GM21515 (cell line): ENCODE results near the gene PIAS1.
A peak's percentile ranks its signal among the peaks of the same experiment; 100 is the strongest.
"Not testable (repeated sequence)": the region's sequence is repeated elsewhere in the genome, so short reads cannot be mapped to it uniquely, and the experiment has no call there.

Experiments used
- ATAC-seq: cut with Tn5 transposase; IDR thresholded peaks from one replicate; pipeline ENCODE4 v1.9.1; 2021; ENCODE audit not compliant: unreplicated experiment

The PIAS1 gene

DNA sequence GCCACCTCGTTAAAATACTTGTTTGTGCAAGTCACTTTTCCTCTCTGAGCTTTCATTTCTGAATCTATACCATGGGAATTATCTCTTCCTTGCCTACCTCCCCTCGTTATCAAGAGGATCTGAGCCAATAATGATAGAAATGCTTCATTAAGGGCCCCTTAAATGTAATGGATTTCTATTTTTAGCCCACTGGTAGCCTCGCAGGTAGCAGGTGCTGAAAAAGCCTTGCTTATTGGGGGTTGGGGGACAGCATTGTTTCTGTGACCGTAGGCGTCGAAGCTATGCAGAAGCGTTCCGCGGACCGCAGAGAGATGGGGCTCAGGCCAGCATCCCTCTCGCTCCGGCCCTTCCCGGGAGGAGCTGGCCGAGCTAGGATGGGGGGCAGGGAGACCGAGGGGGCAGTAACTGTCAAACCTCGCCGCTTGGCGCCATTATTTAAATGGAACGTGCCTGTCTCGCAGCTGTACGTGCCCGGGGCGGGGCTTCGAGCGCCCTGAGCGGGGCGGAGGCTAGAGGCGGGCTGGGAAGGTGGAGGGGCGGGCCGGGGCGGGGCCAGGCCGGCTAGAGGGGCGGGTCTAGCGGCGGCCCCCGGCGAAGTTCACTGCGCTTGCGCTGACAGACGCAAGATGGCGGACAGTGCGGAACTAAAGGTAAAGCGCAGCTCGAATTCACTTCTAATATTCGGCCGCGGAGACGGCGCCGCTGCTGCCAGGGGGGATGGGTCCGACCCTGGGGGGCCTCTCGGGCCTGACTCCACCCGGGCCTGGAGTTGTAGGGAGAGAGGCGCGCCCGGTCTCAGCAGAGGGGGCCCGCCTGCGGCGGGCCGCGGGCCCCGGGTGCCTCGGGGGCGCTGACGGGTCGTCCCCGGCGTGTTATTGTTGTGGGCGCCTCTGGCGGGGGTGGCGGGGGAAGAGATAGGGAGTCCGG, at the start of gene PIAS1:
Gene PIAS1, plus strand, starts transcription at position 615 of the 927 bp plus-strand sequence. Its CDS starts 12 bp downstream, at position 627.
- peak; percentile 79 for ATAC-seq

DNA sequence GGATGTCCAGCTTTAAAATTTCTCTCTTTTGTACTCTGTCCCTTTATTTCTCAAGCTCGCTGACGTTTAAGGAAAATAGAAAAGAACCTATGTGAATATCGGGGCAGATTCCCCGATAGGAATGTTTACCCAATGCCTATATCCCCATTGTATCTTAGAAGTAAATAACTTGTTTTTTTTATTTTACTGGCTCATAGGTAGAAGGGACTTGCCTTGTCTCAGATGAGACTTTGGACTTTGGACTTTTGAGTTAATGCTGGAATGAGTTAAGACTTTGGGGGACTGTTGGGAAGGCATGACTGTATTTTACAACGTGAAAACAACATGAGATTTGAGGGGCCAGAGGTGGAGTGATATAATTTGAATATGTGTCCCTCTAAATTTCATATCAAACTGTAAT, 46.5 kb upstream of the PIAS1 start:
- ATAC-seq = not testable (repeated sequence)

DNA sequence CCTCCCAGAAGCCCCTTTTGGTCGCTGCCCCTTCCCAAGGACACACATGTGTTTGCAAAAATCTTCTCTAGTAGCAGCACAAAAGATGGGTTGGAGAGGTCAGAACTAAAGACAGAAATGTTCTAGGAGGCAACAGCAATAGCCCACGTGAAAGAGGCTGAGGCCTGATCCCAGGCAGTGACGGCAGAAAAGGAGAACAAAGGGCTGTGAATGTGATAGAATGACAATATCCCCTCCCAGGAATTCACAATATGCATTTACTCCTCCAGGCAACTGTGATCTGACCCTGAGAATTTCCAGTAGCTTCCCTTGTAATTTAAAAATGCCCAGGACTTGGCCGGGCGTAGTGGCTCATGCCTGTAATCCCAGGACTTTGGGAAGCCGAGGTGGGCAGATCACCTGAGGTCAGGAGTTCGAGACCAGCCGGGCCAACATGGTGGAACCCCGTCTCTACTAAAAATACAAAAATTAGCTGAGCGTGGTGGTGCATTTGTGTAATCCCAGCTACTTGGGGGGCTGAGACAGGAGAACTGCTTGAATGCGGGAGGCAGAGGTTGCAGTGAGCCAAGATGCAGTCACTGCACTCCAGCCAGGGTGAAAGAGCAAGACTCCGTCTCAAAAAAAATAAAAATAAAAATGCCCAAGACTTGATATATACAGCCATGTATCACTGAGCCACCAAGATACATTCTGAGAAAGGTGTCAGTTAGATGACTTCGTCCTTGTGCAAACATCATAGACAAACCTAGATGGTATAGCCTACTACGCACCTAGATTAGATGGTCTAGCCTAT, 43.6 kb upstream of the PIAS1 start:
- no peak for ATAC-seq

DNA sequence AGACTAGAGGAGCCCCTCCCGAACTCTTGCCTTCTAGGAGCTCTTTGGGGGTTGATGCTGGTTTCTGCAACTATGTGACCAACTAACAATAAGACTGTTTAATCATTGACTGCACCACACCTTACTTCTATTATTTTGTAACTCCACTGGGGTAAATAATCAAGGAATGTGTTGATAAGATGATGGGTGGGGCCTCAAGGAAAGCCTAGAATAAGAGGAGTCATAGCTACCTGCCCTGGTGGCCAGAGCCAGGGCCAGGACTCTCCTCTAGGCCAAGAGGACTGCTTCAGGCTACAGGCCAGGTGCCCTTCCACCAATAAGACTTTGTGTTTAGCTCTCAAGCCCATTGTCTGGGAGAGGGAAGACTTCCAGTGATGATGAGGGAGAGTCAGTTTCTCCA, 41.2 kb upstream of the PIAS1 start:
- no peak for ATAC-seq

DNA sequence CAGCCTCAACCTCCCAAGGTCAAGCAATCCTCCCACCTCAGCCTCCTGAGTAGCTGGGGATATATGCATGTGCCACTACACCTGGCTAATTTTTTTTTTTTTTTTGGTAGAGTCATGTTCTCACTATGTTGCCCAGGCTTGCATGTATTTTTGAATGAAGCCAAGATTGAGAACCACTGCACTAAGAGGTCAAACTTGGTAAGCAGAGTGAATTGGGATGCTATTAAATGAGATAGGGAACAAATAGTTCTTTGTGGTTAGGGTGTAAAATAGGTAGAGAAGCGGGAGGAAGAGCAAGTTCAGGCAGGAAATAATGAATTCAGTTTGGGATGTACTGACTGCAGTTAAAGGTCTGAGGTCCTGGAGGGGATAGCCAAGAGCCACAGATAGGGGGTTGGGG, 39.9 kb upstream of the PIAS1 start:
- no peak for ATAC-seq

DNA sequence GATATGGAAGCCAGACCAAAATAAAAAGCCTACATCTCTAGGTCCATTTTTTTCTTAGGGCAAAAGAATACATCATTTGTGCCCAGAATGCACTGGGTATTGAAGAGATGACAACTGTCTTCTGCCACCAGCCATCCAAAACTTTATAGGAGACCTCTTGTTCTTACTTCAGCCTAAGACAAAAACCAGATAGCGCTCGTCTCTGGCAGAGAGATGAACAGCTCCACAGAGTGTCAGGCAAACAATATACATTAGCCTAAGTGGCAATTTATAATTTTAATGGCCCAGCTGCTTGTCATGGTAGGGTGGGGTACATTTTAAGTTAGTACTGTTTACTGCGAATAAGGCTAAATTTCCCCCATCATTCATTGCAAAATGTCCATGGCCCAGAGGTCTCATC, 38.9 kb upstream of the PIAS1 start:
- no peak for ATAC-seq

DNA sequence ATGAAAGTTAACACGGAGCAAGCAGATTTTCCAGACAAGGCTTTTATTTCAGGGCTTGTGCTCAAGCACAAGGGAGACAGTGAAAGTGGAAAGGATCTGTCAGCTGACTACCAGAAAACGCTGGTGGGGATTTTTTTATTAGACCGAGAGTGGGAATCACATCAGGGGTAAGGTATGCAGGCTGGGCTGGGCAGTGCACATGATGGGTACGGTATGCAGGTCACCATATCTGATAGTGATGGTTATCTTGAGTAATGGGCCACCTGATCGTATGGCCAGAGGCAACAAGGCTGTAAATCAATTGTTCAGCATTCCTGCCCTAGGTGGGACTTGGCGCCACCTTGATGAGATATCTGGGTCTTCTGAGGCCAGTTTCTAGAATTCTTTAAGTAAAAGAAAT, 36.9 kb upstream of the PIAS1 start:
- ATAC-seq = no peak

DNA sequence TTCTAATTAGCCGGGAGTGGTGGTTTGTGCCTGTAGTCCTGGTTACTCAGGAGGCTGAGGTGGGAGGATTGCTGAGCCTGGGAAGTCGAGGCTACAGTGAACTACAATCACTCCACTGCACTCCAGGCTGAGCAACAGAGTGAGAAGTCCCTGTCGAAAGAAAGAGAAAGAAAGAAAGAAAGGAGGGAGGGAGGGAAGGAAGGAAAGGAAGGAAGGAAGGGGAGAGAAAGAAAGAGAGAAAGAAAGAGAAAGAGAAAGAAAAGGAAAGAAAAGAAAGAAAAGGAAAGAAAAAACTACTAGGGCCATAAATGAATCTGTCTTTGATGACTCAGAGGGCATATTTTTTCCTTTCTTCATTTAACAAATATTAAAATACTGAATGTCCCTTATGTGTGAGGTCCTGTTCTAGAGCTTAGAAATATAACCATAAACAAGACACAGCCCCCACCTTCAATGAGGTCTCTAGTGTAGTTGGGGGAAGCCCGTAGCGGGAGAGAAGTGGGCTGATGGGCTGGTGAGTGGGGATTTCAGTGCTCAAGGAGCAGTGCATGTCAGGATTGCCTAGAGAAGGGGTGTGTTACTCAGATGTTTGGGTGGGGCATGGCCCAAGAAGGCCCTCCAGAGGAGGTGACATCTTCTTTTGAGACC, 35.2 kb upstream of the PIAS1 start:
- no peak for ATAC-seq

DNA sequence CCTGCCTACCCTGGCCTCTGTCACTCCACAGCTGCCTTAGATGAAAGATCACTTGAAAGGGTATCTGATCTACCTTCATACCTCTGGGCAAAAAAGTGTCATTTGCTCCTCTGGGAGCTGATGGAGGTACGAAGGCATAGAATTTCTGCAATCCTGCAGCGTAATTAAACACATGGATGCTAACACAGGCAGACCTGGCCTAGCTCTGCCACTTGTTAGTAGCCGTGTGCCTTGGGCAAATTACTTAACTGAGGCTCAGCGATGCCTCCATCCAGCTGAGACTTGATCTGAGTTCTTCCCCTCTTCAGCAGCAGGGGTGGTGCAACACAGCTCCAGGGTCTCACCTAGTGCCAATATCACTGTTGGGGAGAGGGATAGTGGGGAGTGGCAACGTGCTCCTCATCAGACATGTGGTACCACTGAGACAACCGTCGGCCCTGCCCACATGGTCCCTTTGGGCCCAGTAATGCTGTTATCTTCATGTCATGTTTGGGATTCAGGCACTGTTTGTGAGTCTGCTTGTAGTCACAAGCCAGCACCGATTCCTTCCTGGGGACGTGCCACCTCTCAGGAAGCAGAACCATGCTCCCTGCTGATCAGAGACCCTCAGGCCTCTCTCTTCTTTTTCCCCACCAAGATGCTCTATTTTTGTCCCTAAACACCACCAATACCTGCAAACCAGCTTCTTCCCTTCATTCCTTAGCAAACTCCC, 34.1 kb upstream of the PIAS1 start:
- ATAC-seq = no peak

DNA sequence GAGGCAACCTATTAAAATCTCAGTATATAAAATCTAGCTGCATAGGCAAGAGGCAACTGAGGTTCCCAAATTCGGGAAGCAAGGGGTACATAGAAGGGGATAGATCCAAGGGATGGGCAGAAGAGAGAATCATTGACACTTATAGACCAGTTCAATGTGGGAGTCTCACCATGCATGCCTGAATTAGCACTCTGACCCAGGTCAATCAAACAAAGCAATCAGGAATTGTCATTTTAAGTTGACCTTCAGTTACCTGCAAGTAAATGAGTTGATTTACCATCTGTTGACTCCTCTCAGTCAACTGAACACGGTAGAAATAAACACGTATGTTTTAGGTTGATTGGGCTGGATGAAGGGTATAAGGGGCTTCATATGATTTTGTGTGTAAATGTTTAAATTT, 33.4 kb upstream of the PIAS1 start:
- no peak for ATAC-seq

DNA sequence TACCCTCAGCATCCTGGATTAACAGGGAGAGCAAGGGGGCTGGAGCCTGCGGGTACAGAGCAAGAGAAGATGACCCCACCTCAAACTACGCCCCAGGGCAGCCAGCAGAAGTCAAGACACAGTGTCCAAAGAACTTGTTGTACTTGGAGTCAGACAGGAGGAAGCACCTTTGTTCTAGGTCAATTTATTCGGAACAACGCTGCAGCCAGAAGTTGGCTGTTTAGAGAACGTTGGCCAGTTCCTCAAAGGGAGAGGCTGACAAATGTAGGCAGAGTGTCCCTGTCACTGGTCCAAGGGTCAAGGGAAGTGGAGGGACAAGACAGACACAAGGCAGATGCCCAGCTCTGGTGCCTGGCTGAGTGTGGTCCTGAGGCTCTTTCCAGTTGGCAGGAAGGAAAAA, 32.1 kb upstream of the PIAS1 start:
- no peak for ATAC-seq

DNA sequence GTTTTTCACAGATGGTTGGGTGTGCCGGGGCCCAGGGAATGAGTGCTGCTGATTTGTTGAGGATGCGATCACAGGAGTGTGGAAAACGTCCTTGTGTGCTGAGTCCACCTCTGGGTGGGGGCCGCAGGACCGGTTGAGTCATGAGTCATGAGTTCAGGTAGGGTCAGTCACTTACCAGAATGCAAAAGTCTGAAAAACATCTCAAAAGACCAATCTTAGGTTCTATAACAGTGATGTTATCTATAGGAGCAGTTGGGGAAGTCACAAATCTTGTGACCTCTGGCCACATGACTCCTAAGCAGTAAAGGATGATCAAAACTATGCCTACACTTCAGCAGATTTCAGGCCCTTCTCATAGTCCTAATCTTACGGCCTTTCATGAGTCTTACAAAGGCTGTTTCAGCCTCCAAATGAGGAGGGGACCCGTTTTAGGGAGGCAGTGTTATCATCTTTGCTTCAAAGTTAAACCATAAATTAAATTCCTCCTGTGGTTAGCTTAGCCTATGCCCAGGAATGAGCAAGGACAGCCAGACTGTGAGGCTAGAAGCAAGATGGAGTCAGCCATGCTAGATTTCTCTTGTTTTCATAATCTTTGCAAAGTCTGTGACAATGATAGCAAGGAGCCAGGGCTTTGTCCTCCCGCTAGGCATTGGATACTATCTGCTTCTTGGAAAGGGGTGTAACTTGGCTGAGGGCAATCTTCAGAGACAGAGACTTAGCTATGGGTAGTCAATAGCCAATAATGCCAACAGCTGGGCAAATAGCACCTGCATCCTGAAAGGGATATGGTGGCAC, 30.6 kb upstream of the PIAS1 start:
- no peak for ATAC-seq

DNA sequence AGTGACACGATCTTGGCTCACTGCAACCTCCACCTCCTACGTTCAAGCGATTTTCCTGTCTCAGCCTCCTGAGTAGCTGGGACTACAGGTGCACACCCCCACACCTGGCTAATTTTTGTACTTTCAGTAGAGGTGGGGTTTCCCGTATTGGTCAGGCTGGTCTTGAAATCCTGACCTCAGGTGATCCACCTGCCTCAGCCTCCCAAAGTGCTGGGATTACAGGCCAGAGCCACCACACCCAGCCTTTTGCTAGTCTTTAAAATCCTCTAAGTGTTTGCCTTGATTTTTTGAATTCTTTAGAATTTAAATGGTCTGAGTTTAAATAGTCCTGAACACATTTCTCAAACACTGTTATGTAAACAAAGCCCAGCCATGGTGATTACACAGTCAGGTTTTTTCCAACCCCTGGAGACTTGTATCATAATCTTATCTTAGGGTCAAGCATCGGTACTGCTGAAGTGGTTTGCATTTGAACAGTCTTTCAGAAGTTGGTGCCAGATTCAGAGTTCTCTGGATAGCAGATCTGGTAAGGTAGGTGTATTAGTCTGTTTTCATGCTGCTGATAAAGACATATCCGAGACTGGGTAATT, 28.2 kb upstream of the PIAS1 start:
- no peak for ATAC-seq

DNA sequence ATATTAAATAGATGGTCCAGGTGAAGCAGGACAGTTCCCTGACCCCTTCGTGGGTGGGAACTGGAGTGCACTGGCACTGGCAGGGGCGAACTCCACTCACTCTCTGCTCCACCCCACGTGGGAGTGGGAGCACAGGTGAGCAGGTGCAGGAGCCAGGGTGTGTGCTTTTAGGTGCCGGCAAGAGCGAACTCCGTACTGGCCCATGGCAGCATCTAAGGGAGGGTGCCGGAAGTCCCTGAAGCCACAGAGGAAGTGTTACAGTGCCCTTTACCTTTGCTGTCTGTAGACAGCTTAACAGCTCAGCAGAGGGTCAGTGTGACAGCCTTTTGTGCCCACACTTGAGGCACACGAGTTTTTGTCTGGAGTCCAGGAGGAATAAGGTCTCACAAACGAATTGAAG, 26.7 kb upstream of the PIAS1 start:
- no peak for ATAC-seq

DNA sequence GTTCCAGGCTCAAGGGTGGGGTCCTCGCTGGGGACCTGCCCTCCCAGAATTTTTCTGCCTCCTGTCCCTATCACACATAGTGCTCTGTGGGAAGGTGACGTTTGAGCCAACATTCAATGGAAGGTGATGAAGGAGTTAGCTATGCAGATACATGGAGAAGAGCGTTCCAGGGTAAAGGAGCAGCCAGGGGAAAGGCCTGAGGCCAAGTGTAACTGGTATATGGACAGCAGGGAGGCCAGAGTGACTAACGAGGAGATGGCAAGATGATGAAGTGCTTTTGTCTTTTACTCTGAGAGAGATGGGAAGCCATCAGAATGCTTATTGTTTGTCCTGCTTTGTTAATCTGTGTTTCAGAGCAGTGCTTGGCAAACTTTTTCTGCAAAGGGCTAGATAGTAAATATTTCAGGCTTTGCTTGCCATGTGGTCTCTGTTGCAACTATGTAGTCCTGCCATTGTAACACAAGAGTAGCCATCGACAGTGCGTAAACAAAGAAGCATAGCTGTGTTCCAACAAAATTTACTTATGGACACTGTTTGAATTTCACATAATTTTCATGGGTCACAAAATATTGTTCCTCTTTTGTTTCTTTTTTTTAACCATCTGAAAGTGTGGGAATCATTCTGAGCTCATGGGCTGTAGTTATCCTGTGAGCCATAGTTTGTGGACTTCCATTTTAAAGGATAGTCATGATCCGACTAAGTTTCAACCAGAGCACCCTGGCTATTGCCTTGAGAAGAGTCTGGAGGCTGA, 25.8 kb upstream of the PIAS1 start:
- ATAC-seq = no peak

DNA sequence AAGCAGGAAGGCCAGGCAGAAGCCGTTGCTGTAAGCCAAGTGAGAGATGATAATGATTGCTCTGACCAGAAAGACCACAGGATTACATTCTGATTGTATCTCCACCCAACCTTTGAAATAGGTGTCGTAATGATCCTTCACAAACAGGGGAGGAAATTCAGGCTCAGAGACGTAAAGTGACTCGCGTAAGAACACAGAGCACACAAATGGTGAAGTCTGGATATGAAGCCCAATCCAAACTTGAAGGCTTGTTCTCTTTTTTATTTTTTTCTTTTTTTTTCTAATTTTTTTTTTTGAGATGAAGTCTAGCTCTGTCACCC, 25.3 kb upstream of the PIAS1 start:
- no peak for ATAC-seq

DNA sequence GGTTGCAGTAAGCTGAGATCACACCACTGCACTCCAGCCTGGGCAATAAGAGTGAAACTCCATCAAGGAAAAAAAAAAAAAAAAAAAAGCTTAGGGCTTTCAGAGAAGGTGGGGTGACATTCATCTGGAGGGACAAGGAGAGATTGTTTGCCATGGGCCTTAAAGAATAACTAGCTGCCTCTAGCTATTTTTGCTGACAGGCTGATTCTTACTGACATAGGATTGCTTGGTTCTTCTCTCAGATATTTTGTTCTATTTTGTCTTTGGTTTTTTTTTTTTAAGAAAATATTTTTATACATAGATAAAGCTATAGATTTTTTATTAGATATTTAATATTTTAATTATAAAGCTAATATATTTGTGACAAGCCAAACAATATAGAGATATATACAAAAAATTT, 24.2 kb upstream of the PIAS1 start:
- no peak for ATAC-seq

DNA sequence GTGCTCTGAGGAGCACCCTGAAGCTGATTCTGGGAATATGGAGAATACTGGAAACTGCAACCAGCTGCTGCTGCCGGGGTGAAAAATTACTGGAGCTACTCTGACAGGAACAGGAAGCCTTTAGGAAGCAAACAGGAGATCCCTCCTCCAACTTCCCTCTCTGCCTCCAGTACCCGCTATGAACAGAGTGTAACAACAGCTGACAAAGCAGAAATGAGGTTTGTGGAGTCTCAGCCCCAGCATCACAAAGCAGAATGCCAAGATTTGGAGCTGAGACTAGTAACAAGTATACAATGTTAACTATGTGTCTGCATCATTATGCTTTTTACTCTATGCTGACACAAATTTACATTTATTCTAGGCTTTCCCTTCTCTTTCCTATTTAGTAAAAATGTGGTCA, 22.7 kb upstream of the PIAS1 start:
- ATAC-seq = no peak

DNA sequence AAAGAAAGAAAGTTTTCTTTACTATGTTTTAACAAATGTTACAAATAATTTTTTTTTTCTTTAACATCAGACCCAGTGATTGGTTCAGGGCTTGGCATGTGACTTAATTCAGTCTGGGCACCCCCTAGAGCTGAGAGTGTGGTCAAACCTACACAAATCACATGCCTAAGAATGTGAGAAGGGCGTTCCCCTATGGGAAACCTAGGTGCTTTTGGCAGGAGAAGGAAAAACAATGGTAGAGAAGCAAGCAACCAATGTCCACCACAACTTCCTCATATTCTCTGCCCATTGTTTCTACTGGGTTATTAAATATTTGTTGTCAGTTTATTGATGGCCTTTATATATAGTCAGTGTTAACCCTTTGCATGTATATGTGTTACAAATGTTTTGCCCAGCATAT, 21.4 kb upstream of the PIAS1 start:
- ATAC-seq = no peak
